GM19193 (cell line): ENCODE results near the gene SP110.

ENCODE experiments used
- POLR2A ChIP-seq: IDR thresholded peaks from 4 replicates; pipeline ENCODE4 v1.6.1; 2011; ENCODE audit not compliant: insufficient read depth, insufficient read length; ENCODE audit errors: extremely low read depth

SP110 gene

GRCh38 chr2:230160112-230160660 is 59.6 kb downstream of the SP110 start:
- TF ChIP-seq POLR2A: no peak

GRCh38 chr2:230158468-230158867 is 61.3 kb downstream of the SP110 start:
- TF ChIP-seq POLR2A: no peak

- no peak for TF ChIP-seq POLR2A
Observed at GRCh38 chr2:230156782-230157699, 62.7 kb downstream of the SP110 start.

- TF ChIP-seq POLR2A: no peak
Observed at GRCh38 chr2:230155359-230155758, 64.4 kb downstream of the SP110 start.

- TF ChIP-seq POLR2A: no peak
Observed at GRCh38 chr2:230153390-230153976, 66.3 kb downstream of the SP110 start.

DNA sequence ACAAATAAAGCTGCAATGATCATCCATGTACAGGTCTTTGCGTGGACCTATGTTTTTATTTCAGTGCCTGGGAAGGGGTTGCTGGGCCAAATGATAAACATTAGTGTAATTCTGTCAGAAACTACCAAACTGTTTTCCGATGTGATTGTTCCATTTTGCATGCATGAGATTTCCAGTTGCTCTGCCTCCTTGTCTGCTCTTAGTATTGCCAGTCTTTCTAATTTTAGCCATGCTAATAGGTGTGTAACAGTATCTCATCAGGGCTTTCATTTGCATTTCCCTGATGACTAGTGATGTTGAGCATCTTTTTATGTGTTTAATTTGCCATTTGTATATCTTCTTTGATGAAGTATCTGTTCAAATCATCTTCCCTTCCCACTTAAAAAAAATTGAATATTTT is 67.5 kb downstream of the SP110 start:
- no peak for TF ChIP-seq POLR2A

DNA sequence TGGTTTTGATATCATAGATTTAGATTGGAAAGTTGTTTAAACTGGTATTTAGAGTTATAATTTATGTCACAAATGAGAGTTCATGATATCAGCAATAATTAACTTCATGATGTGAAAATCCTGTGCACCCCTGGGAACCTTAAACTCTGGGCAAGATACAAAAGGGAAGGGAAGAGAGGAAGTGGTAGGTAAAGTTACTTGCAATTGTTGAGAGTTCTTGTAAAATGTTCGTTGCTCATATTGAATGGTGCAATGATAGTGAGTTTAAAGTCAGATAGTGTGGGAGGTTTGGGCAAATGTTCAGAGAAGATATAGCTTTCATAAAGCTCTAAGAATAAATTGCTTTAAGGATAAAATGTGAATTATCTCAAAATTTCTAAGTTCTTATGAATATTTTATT is 75.4 kb downstream of the SP110 start:
- TF ChIP-seq POLR2A: no peak

GRCh38 chr2:230140667-230141066 is 79.1 kb downstream of the SP110 start:
- no peak for TF ChIP-seq POLR2A

- no peak for TF ChIP-seq POLR2A
Observed at GRCh38 chr2:230137902-230138539, 81.8 kb downstream of the SP110 start.

- no peak for TF ChIP-seq POLR2A
Observed at GRCh38 chr2:230135130-230135525, 84.7 kb downstream of the SP110 start.

DNA sequence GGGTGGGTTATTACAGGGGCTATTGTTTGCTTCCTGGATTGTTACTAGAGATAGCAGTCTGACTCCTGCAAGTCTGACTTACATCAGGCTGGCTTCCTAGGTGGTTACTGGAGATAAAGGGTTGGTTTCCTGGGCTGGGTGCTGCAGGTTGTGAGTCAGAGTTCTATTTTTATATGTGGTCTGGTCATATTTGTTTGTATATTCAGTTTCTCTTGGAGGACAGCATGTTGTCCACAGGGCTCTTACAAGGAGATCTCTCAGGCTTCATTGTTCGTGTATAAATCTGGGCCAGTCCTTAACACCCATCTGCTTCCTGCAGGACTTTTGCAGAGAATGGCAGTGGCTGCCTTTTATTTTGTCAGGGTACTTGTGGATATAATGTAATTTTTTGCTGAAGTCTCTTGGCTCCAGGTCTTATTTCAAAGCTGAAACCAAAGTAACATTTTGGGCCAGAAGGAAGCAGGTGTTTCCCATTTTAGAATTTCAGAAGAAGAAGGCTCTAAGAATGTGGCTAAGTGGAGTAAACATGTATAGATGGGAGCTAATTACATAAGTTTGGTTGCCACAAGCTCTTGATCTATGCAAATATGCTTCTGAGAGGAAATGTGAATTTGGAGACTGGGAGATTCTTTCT is 85.2 kb downstream of the SP110 start:
- TF ChIP-seq POLR2A: no peak

DNA sequence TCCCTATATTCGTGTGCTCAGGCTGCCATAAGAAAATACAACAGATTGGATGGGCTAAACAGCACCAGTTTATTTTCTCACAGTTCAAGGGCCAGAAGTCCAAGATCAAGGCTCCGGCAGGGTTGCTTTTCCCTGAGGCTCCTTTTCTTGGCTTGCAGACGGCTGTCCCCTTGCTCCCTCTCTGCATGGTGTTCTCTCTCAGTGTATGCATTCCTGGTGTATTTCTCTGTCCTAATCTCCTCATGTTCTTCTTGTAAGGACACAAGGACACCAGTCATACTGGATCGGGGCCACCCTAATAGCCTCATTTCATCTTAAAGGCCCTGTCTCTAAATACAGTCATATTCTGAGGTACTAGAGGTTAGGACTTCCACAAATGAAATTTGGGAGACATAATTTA is 88.4 kb downstream of the SP110 start:
- no peak for TF ChIP-seq POLR2A

DNA sequence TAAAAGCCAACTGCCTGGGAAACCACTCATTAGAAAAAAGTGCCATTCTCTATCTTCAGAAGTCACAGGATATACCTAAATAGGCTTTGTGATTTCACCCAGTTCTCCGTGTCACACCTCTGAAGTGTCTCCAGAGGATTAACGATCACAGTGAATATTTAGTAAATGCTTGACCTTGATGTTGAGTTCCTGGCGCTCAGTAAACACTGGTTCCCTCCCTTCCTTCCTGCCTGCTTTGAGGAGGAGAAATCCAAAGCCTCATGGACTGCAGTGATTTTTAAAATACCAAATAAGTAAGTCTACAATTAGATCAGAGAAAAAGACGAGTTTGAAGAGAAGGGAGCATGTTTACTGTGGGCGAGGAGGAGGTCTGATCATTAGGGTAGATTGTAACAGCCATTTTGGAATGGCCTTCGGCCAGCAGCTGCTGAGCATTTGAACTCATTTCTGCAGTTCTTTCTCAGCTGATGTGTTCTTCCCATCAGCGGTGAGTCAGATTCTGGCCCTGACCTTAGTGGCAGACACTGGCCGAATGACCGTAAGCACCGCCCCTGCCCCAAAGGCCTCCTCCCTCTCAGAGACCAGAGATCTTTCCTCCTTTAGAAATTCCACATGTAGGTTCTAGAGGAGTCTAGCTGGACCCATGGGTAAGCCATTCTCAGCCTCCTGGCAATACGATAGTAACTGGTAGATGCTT is 89.0 kb downstream of the SP110 start:
- TF ChIP-seq POLR2A: no peak

DNA sequence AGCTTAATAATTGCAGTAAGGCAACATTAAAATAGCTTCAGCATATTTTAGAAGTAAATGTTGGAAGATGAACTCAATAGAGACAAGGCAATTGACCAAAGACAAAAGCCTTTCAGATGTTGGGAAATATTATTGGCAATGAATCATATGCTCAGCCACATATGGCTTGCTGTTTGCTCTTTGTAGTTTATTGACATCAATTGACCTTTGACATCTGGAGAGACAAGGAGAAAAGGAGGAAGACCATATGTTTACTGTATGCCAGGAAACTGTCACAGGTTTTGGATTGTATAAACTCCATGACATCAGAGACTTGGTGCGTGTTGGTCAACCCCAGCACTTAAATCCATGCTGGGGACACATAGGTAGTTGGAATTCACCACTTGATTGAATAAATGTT is 90.4 kb downstream of the SP110 start:
- no peak for TF ChIP-seq POLR2A
